Mammary epithelial cell (primary cell): ENCODE data around the gene ZCRB1.

Experiments
- CTCF ChIP-seq, 2 donors: IDR thresholded peaks in 1 of 2; conservative IDR thresholded peaks in 1 of 2; 2 replicates each; pipeline ENCODE4 v1.5.1; 2011 to 2012; ENCODE audit warnings: inconsistent platforms in 2 of 2, low read length in 2 of 2, mild to moderate bottlenecking in 2 of 2, control low read depth in 1 of 2, low read depth in 1 of 2; ENCODE audit not compliant: insufficient read depth in 1 of 2; ENCODE audit errors: extremely low read depth in 1 of 2
- EZH2 ChIP-seq: IDR thresholded peaks from 2 replicates; pipeline ENCODE4 v1.6.1; 2012; ENCODE audit warnings: low read length, inconsistent platforms, borderline replicate concordance

- TF ChIP-seq CTCF (conservative IDR thresholded peaks at IDR 0.05 in 1 of 2, IDR thresholded peaks at IDR 0.05 in 1 of 2; ENCODE audit: extremely low read depth in 1 of 2, insufficient read depth in 1 of 2, low read depth in 1 of 2, low read length in 2 of 2) (no peak), EZH2 (no peak)
Measured at GRCh38 chr12:42327227-42327590, 1.3 kb upstream of the ZCRB1 start.
